Rectal smooth muscle tissue (tissue), 1 donor: Measurements from ENCODE around the gene TINAG.

Source experiments
- H3K27ac ChIP-seq: one replicate; pipeline ENCODE4 v1.7.0; 2013; ENCODE audit warnings: low read depth, low read length, inconsistent platforms
- H3K27me3 ChIP-seq: one replicate; pipeline ENCODE4 v1.7.0; 2013; ENCODE audit warnings: low read length; ENCODE audit not compliant: control insufficient read depth, insufficient read depth
- H3K36me3 ChIP-seq: one replicate; pipeline ENCODE4 v1.7.0; 2013; ENCODE audit warnings: low read length; ENCODE audit not compliant: control insufficient read depth, insufficient read depth
- H3K4me1 ChIP-seq: one replicate; pipeline ENCODE4 v1.7.0; 2013; ENCODE audit warnings: low read length; ENCODE audit not compliant: control insufficient read depth, insufficient read depth
- H3K4me3 ChIP-seq: one replicate; pipeline ENCODE4 v1.7.0; 2013; ENCODE audit warnings: low read length
- H3K9ac ChIP-seq: one replicate; pipeline ENCODE4 v1.7.0; 2013; ENCODE audit warnings: low read length

Gene TINAG, protein sequence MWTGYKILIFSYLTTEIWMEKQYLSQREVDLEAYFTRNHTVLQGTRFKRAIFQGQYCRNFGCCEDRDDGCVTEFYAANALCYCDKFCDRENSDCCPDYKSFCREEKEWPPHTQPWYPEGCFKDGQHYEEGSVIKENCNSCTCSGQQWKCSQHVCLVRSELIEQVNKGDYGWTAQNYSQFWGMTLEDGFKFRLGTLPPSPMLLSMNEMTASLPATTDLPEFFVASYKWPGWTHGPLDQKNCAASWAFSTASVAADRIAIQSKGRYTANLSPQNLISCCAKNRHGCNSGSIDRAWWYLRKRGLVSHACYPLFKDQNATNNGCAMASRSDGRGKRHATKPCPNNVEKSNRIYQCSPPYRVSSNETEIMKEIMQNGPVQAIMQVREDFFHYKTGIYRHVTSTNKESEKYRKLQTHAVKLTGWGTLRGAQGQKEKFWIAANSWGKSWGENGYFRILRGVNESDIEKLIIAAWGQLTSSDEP

DNA sequence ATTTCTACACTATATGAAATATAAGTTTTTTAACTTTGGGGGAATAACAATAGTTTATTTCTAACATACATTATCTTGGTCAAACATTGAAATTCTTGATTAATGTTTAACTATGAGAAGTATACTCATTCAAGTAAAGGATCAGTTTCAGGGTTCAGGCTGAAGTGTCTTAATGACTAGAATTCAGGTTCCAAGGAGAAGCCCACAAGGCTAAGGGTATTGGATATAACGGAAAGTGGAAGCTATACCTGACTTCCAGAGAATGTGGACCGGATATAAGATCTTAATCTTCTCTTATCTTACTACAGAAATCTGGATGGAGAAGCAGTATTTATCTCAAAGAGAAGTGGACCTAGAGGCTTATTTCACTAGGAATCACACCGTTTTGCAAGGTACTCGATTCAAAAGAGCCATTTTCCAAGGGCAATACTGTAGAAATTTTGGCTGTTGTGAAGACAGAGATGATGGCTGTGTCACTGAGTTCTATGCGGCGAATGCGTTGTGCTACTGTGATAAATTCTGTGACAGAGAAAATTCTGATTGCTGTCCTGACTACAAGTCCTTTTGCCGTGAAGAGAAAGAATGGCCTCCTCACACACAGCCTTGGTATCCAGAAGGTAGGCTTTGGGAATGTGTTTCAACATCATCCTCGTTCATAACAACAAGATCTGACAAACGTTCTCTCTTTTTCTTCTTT is at the start of gene TINAG:
TSS of gene TINAG (plus strand) at position 153 of the 697 bp plus-strand sequence. CDS start at position 263, 110 bp downstream.
- no peaks in the 10 kb centered on the region for H3K27me3 ChIP-seq
- no peaks in the 10 kb centered on the region for H3K4me1 ChIP-seq
- no peak within 1 kb of the TSS for H3K9ac ChIP-seq
- no peak within 1 kb of the TSS for H3K27ac ChIP-seq
- H3K4me3 ChIP-seq, result peak within 1 kb of the TSS; percentile 40
- no peaks in the 10 kb centered on the region for H3K36me3 ChIP-seq

- H3K27ac ChIP-seq, result no peak overlapping the region
- no peaks in the 10 kb centered on the region for H3K36me3 ChIP-seq
- H3K9ac ChIP-seq, result no peak overlapping the region
- H3K4me3 ChIP-seq, result no peak overlapping the region
- H3K4me1 ChIP-seq, result peaks cover 10% of the 10 kb centered on the region
- H3K27me3 ChIP-seq, result no peaks in the 10 kb centered on the region
Observed at GRCh38 chr6:54260025-54260424, 48.2 kb upstream of the TINAG start.

GRCh38 chr6:54262499-54262898 is 45.7 kb upstream of the TINAG start:
- H3K27ac ChIP-seq, result no peak overlapping the region
- H3K27me3 ChIP-seq, result no peaks in the 10 kb centered on the region
- H3K4me3 ChIP-seq, result no peak overlapping the region
- H3K4me1 ChIP-seq, result no peaks in the 10 kb centered on the region
- H3K36me3 ChIP-seq, result no peaks in the 10 kb centered on the region
- H3K9ac ChIP-seq, result no peak overlapping the region

GRCh38 chr6:54262971-54263370 is 45.3 kb upstream of the TINAG start:
- no peak overlapping the region for H3K4me3 ChIP-seq
- no peaks in the 10 kb centered on the region for H3K27me3 ChIP-seq
- no peaks in the 10 kb centered on the region for H3K4me1 ChIP-seq
- H3K9ac ChIP-seq, result no peak overlapping the region
- H3K27ac ChIP-seq, result no peak overlapping the region
- no peaks in the 10 kb centered on the region for H3K36me3 ChIP-seq

- no peak overlapping the region for H3K4me3 ChIP-seq
- no peaks in the 10 kb centered on the region for H3K4me1 ChIP-seq
- no peaks in the 10 kb centered on the region for H3K36me3 ChIP-seq
- H3K27ac ChIP-seq, result no peak overlapping the region
- no peak overlapping the region for H3K9ac ChIP-seq
- no peaks in the 10 kb centered on the region for H3K27me3 ChIP-seq
Observed at GRCh38 chr6:54264581-54265272, 43.5 kb upstream of the TINAG start.

DNA sequence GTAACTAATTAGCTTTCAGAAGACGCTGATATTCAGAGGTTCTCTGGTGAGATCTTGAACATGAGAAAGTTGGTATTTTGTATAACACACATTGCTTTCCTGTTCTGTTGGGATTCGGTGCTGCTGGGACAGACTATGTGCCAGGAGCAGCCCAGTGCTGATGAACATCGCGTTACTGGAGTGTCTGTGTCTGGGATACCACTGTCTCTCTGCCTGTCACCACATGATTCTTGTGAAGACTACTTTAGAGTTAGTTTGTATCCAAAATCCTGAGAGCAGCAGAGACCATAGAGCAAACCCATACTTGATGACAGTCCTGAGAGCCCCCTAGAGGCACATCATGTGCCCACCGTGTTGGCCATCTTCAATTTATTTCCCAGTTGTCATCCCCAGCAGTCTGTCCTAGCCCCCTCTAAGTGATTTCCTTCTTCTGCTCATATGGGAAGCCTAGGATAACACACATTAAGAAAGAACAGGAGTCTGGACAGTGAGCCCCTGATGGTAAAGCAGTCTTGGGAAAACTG is 41.8 kb upstream of the TINAG start:
- no peak overlapping the region for H3K9ac ChIP-seq
- H3K4me1 ChIP-seq, result no peaks in the 10 kb centered on the region
- H3K27me3 ChIP-seq, result no peaks in the 10 kb centered on the region
- H3K4me3 ChIP-seq, result no peak overlapping the region
- no peak overlapping the region for H3K27ac ChIP-seq
- no peaks in the 10 kb centered on the region for H3K36me3 ChIP-seq

GRCh38 chr6:54267798-54268197 is 40.4 kb upstream of the TINAG start:
- Histone ChIP-seq H3K36me3 (no peaks in the 10 kb centered on the region), H3K27me3 (no peaks in the 10 kb centered on the region), H3K4me3 (no peak overlapping the region), H3K27ac (no peak overlapping the region), H3K4me1 (no peaks in the 10 kb centered on the region), H3K9ac (no peak overlapping the region)

- Histone ChIP-seq H3K27me3 (no peaks in the 10 kb centered on the region), H3K27ac (no peak overlapping the region), H3K4me1 (no peaks in the 10 kb centered on the region), H3K9ac (no peak overlapping the region), H3K36me3 (no peaks in the 10 kb centered on the region), H3K4me3 (no peak overlapping the region)
Observed at GRCh38 chr6:54273214-54273820, 34.9 kb upstream of the TINAG start.

- Histone ChIP-seq H3K27me3 (no peaks in the 10 kb centered on the region), H3K9ac (no peak overlapping the region), H3K4me3 (no peak overlapping the region), H3K27ac (no peak overlapping the region), H3K4me1 (no peaks in the 10 kb centered on the region), H3K36me3 (no peaks in the 10 kb centered on the region)
Observed at GRCh38 chr6:54274383-54274782, 33.9 kb upstream of the TINAG start.

- H3K4me3 ChIP-seq, result no peak overlapping the region
- no peak overlapping the region for H3K27ac ChIP-seq
- no peak overlapping the region for H3K9ac ChIP-seq
- H3K4me1 ChIP-seq, result no peaks in the 10 kb centered on the region
- H3K36me3 ChIP-seq, result no peaks in the 10 kb centered on the region
- H3K27me3 ChIP-seq, result no peaks in the 10 kb centered on the region
Observed at GRCh38 chr6:54282186-54282585, 26.1 kb upstream of the TINAG start.

GRCh38 chr6:54284161-54284860 is 23.9 kb upstream of the TINAG start:
- no peak overlapping the region for H3K27ac ChIP-seq
- no peak overlapping the region for H3K4me3 ChIP-seq
- no peak overlapping the region for H3K9ac ChIP-seq
- no peaks in the 10 kb centered on the region for H3K4me1 ChIP-seq
- H3K36me3 ChIP-seq, result no peaks in the 10 kb centered on the region
- no peaks in the 10 kb centered on the region for H3K27me3 ChIP-seq
